IMR-90 (cell line): ENCODE data around the gene ST6GALNAC3. TPM values are rescaled to one million over a fixed set of nuclear protein-coding genes. Genes with fewer than 3 reads are reported as not detected.

Experiments used
- ATAC-seq: fragments of 200-7000 bp; cut with Tn5 transposase; 2 replicates; pipeline ENCODE4 v1.9.1; 2020; ENCODE audit warnings: low read depth, mild to moderate bottlenecking, moderate library complexity
- BruUV-seq: library from RNA; stranded (reverse); fragments of 400-500 nt; replicated peaks from 2 replicates; lab custom pipeline; 2021; lab: Mats Ljungman, UMichigan
- CTCF ChIA-PET: fragments of 300-600 bp; formaldehyde crosslinking; extraction: SDS; loops from one replicate; lab custom pipeline; 2021; ENCODE audit warnings: antibody characterized with exemption; lab: Yijun Ruan, JAX
- POLR2A ChIA-PET: fragments of 300-600 bp; sonication (Branson Sonifier 250); formaldehyde crosslinking; loops from one replicate; lab custom pipeline; 2022; ENCODE audit warnings: antibody characterized with exemption; ENCODE audit not compliant: unreplicated experiment; lab: Charles Lee
- DNase-seq: peaks from one replicate; pipeline ENCODE4 v3.0.0; 2013
- H2AFZ ChIP-seq: replicated peaks from 2 replicates; pipeline ENCODE3; 2013; ENCODE audit warnings: low read length, mild to moderate bottlenecking; ENCODE audit not compliant: poor library complexity
- H2AK5ac ChIP-seq: 2 replicates; pipeline ENCODE4 v1.6.1; 2013; ENCODE audit warnings: low read depth, low read length, inconsistent platforms
- H2AK9ac ChIP-seq: replicated peaks from 2 replicates; pipeline ENCODE3; 2013; ENCODE audit warnings: mild to moderate bottlenecking, low read depth, low read length, moderate library complexity; ENCODE audit not compliant: poor library complexity
- H2BK120ac ChIP-seq: 2 replicates; pipeline ENCODE4 v1.6.1; 2013; ENCODE audit warnings: low read depth, low read length, inconsistent platforms
- H2BK15ac ChIP-seq: 3 replicates; pipeline ENCODE4 v1.6.1; 2013; ENCODE audit warnings: low read depth, low read length, inconsistent platforms
- H2BK20ac ChIP-seq: 2 replicates; pipeline ENCODE4 v1.6.1; 2013; ENCODE audit warnings: low read depth, mild to moderate bottlenecking, inconsistent platforms, low read length, moderate library complexity
- H2BK5ac ChIP-seq: 2 replicates; pipeline ENCODE4 v1.6.1; 2013; ENCODE audit warnings: mild to moderate bottlenecking, low read depth, low read length, inconsistent platforms; ENCODE audit not compliant: poor library complexity, severe bottlenecking
- H3K14ac ChIP-seq: replicated peaks from 2 replicates; pipeline ENCODE4 v1.6.1; 2013; ENCODE audit warnings: low read depth, low read length, inconsistent platforms
- H3K18ac ChIP-seq: 2 replicates; pipeline ENCODE4 v1.6.1; 2013; ENCODE audit warnings: low read depth, low read length, control low read depth
- H3K23ac ChIP-seq: 2 replicates; pipeline ENCODE4 v1.6.1; 2013; ENCODE audit warnings: low read depth, low read length, inconsistent platforms
- H3K27ac ChIP-seq: 2 replicates; pipeline ENCODE4 v1.5.1; 2013; ENCODE audit warnings: mild to moderate bottlenecking, control low read depth, low read length; ENCODE audit not compliant: insufficient read depth
- H3K27me3 ChIP-seq: 2 replicates; pipeline ENCODE4 v1.6.1; 2013; ENCODE audit warnings: low read length; ENCODE audit not compliant: control insufficient read depth, insufficient read depth
- H3K36me3 ChIP-seq: 2 replicates; pipeline ENCODE4 v1.6.1; 2013; ENCODE audit warnings: low read length, mixed read lengths; ENCODE audit not compliant: control insufficient read depth, insufficient read depth
- H3K4ac ChIP-seq: 2 replicates; pipeline ENCODE4 v1.6.1; 2013; ENCODE audit warnings: low read depth, low read length, inconsistent platforms
- H3K4me1 ChIP-seq: 2 replicates; pipeline ENCODE4 v1.6.1; 2013; ENCODE audit warnings: low read length, mixed read lengths; ENCODE audit not compliant: control insufficient read depth, insufficient read depth
- H3K4me2 ChIP-seq: 2 replicates; pipeline ENCODE4 v1.6.1; 2013; ENCODE audit warnings: low read depth, mild to moderate bottlenecking, control low read depth, low read length, moderate library complexity
- H3K4me3 ChIP-seq: 2 replicates; pipeline ENCODE4 v1.5.1; 2013; ENCODE audit warnings: low read depth, mild to moderate bottlenecking, control low read depth, low read length, moderate library complexity; ENCODE audit not compliant: insufficient read depth
- H3K56ac ChIP-seq: 2 replicates; pipeline ENCODE4 v1.6.1; 2013; ENCODE audit warnings: low read length, inconsistent platforms; ENCODE audit not compliant: insufficient read depth; ENCODE audit errors: extremely low read depth
- H3K79me1 ChIP-seq, 2 experiments: 2 replicates each; pipeline ENCODE4 v1.6.1; 2013; ENCODE audit warnings: low read length in 2 of 2, inconsistent platforms in 1 of 2, low read depth in 1 of 2
- H3K9ac ChIP-seq: 2 replicates; pipeline ENCODE4 v1.6.1; 2013; ENCODE audit warnings: low read depth, low read length, control low read depth
- H3K9me1 ChIP-seq: 2 replicates; pipeline ENCODE4 v1.6.1; 2013; ENCODE audit warnings: low read length, inconsistent platforms; ENCODE audit not compliant: insufficient read depth
- H3K9me3 ChIP-seq: 2 replicates; pipeline ENCODE4 v1.6.1; 2013; ENCODE audit warnings: low read length; ENCODE audit not compliant: control insufficient read depth, insufficient read depth
- H4K20me1 ChIP-seq: 2 replicates; pipeline ENCODE4 v1.6.1; 2013; ENCODE audit warnings: low read length, inconsistent platforms; ENCODE audit not compliant: insufficient read depth
- H4K5ac ChIP-seq: 2 replicates; pipeline ENCODE4 v1.6.1; 2013; ENCODE audit warnings: mild to moderate bottlenecking, low read depth, low read length, control low read depth
- H4K8ac ChIP-seq, 2 experiments: 2 replicates each; pipeline ENCODE4 v1.6.1; 2013; ENCODE audit warnings: low read depth in 2 of 2, low read length in 2 of 2, control low read depth in 1 of 2, inconsistent platforms in 1 of 2
- H4K91ac ChIP-seq: 2 replicates; pipeline ENCODE4 v1.6.1; 2013; ENCODE audit warnings: low read depth, low read length, inconsistent platforms; ENCODE audit not compliant: insufficient read depth
- CEBPB ChIP-seq: IDR thresholded peaks from 2 replicates; pipeline ENCODE4 v1.6.1; 2012; ENCODE audit warnings: low read depth, low read length, improper control_type of control experiment
- MAFK ChIP-seq: IDR thresholded peaks from 2 replicates; pipeline ENCODE4 v1.6.1; 2012; ENCODE audit warnings: low read depth, low read length, improper control_type of control experiment
- RAD21 ChIP-seq: IDR thresholded peaks from 2 replicates; pipeline ENCODE4 v1.6.1; 2012; ENCODE audit warnings: low read length, improper control_type of control experiment
- RCOR1 ChIP-seq: IDR thresholded peaks from 2 replicates; pipeline ENCODE4 v1.6.1; 2012; ENCODE audit warnings: mild to moderate bottlenecking, low read length, improper control_type of control experiment; ENCODE audit not compliant: insufficient replicate concordance
- RFX5 ChIP-seq: IDR thresholded peaks from 2 replicates; pipeline ENCODE4 v1.8.0; 2012; ENCODE audit warnings: low read depth, mild to moderate bottlenecking, low read length, moderate library complexity
- SMC3 ChIP-seq: fragments of 150-350 bp; IDR thresholded peaks from 2 replicates; pipeline ENCODE4 v1.6.1; 2016; ENCODE audit warnings: low read depth, mild to moderate bottlenecking, antibody characterized with exemption, low read length, moderate library complexity
- whole genome bisulfite sequencing, 2 experiments: methylation state at CpG; one replicate each; pipeline versions ENCODE4 v1.1.5 to v1.1.7; 2013; ENCODE audit warnings: missing lambda C conversion rate in 2 of 2; ENCODE audit not compliant: insufficient read length in 1 of 2; ENCODE audit errors: extremely low coverage in 2 of 2; 5-methylcytosine and 5-hydroxymethylcytosine counted together
- dilution Hi-C: fragments of 300-500 bp; cut with HindIII; formaldehyde crosslinking; loops from one replicate; pipeline ENCODE4 v1.14.3; 2018; ENCODE audit warnings: low sequenced_read_pairs; ENCODE audit not compliant: unreplicated experiment
- in situ Hi-C: fragments of 300-500 bp; cut with MboI; formaldehyde crosslinking; loops from 3 replicates; pipeline ENCODE4 v1.14.3; 2019; ENCODE audit warnings: low sequenced_read_pairs, inconsistent platforms, mixed read lengths
- intact Hi-C: fragments of 100-400 bp; cut with micrococcal nuclease; formaldehyde crosslinking; loops from 2 replicates; pipeline ENCODE4 v1.10.0; 2022
- polyA plus RNA-seq, 3 experiments: library from polyadenylated mRNA; depleted of rRNA; stranded (reverse); fragments of >200 nt; gene quantifications; 2 replicates each; pipeline ENCODE4 v1.2.3, GENCODE V29; 2012; ENCODE audit warnings: low replicate concordance in 1 of 3
- total RNA-seq: library from RNA; depleted of rRNA; stranded (reverse); fragments of >200 nt; gene quantifications from 2 replicates; pipeline ENCODE4 v1.2.3, GENCODE V29; 2012

ST6GALNAC3 gene
- total and polyA plus RNA-seq, 2 of the 4 experiments (the other 2 are of a cell fraction), result 0.65 to 1.3 TPM

- Histone ChIP-seq H3K4me1 (0 out of 2 replicates have a peak, but pooled peaks cover 2% of the 10 kb centered on the region), H2AFZ (no peak overlapping the region), H3K27me3 (no peaks in the 10 kb centered on the region), H3K36me3 (no peaks in the 10 kb centered on the region), H4K5ac (no peak overlapping the region), H3K27ac (no peak overlapping the region), H3K4ac (no peak overlapping the region), H2AK5ac (no peak overlapping the region), H3K23ac (no peak overlapping the region), H2BK5ac (no peak overlapping the region), H4K91ac (no peak overlapping the region), H3K14ac (no peak overlapping the region), H3K9me1 (no peaks in the 10 kb centered on the region), H3K79me1 (no peaks in the 10 kb centered on the region), H3K4me2 (no peak overlapping the region), H2BK15ac (no peak overlapping the region), H3K9me3 (no peaks in the 10 kb centered on the region), H3K18ac (no peak overlapping the region), H2BK120ac (no peak overlapping the region), H4K20me1 (no peaks in the 10 kb centered on the region), H2BK20ac (no peak overlapping the region), H3K9ac (no peak overlapping the region), H2AK9ac (no peak overlapping the region), H3K56ac (no peak overlapping the region), H3K4me3 (no peak overlapping the region), H4K8ac (no peak overlapping the region)
- DNase-seq (peak; percentile 28), ATAC-seq (no peak)
- intact Hi-C loops, result no loop called here
- CTCF ChIA-PET, result no interaction called here
- in situ Hi-C loops, result no loop called here
- BruUV-seq, result no TSS peak
- WGBS, 2 experiments, result no CpG with 5 or more reads among the region's 4 CpGs
- TF ChIP-seq RCOR1 (no peak), CEBPB (peak; percentile 50; the same call in 1 of the 2 replicates), MAFK (no peak), SMC3 (no peak), RFX5 (no peak), RAD21 (no peak)
- dilution Hi-C loops, result no loop called here
- POLR2A ChIA-PET, result no interaction called here
These were observed 352.1 kb downstream of the ST6GALNAC3 start for GRCh38 chr1:76426606-76427005.
